ENCODE results near the gene TEAD3. TPM values are rescaled to one million over a fixed set of nuclear protein-coding genes. Genes with fewer than 3 reads are reported as not detected.
A peak's percentile ranks its signal among the peaks of the same experiment; 100 is the strongest.

The TEAD3 gene
- total RNA-seq, 1 donor from 2014 or later: 21.7 TPM

DNA sequence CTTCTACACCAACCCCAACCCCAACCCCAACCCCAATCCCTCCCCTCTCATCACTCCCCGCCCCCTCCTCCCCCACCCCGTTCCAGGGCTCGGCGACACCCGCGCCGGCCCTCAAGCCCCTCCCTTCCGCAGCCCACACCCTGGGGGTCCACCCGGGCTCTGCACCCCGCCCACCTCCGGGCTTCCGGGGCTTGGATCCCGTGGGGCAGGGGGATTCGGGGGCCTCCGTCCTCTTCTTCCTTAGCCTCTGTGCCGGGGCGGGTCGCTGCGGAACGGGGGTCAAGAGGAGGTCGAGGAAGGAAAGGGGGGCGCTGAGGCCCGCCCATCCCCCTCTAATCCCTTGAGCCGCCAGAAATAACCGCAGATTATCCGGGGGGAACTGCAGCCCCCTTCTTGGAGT lies 15.1 kb upstream of the TEAD3 start:
- no peak for ATAC-seq

DNA sequence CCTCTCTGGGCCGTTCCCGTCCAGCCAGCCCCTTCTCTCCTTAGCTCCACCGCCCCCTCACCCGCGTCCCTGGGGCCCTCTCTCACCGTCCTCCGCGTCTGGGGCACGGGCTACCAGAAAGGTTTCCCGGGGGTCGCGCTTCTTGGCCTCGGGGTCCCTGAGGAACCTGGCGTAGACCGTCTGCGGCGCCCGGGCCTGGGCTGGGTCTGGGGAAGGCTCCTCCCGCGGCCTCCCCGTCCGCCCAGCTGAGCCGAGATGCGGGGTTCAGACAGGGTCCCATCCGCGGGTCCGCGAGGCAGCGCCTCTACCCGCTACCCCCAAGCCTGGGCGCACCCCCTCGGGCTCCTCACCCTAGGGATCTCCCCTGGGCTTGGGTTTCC lies 14.7 kb upstream of the TEAD3 start:
- no peak for ATAC-seq

DNA sequence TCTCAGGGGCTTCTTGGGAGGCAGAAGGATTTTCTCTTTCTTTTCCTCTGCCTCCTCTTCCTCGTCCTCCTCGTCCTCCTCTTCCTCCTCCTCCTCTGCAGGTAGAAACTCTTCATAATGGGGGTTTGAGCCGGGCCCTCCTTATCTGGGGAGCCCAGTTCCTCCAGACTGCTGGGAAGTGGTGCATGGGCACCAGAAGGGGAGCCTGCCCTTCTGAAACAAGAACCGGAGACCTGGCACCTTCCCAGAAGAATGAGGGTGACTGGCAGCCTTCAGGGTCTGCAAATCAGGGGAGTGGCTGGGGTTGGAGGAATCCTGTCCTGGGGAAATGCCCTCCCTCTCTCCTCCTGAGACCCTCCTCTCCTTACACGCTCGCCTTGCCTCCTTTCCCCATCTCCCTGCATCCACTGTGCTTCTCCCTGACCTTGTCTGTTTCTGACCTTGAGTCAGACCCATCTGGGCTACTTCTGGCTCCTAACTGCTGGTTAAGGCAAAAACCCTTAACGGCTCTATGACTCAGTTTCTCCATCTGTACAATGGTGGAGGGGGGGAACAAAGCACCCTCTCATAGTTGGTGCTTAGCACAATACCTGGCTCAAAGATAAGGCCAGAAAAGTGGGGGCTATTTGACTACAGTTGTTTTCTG lies 14.2 kb upstream of the TEAD3 start:
- ATAC-seq: no peak

DNA sequence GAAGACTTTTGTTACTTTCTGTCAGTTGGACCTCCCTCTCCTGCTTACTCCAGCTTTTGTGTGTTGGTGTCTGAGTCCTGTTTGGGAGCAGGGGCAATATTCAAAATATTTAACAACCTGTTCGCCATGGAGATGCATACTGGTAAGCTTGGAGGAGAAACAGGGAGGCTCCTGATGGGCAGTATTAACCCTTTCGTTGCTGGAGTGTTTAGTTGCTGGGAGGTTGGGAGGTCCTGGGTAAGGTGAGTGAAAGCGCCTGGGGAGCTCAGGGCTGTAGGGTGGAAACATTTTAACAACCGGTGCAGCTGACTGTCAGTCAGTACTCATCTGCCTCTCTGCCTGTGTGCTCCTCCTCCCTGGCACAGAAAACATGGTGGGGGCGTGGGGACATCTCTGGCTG lies 11.7 kb upstream of the TEAD3 start:
- no peak for ATAC-seq

DNA sequence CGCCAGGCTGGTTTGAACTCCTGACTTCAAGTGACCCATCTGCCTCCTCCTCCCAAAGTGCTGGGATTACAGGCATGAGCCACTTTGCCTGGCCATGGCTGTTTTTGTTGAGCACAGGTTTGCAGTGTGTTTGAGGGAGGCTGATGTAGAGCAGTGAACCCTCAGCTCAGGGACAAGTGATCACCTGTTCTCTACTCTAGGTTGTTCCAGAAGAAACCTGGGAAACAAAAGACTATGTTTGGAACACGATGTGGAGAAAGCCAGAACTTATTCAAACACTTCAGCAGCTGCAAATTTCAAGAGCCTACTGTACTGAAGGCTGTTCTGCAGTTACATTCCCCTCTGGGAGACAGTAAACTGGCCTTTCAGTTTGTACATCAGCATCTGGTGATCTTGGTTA lies 11.1 kb upstream of the TEAD3 start:
- no peak for ATAC-seq

DNA sequence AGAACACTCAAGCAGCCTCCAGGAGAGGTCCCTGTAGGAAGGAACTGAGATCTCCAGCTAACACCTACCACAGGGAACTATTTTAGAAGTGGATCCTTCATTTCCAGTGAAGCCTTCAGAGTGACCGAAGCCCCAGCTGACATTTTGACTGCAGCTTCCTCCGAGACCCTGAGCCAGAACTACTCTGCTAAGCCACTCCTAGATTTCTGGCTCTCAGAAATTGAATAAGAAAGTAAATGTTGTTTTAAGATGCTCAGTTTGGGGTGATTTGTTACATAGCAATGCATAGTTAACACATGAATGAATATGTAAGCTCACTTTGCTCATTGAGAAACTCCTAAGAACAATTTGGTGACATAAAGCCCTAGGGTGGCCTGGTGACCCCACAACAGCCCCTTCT lies 10.3 kb upstream of the TEAD3 start:
- no peak for ATAC-seq

DNA sequence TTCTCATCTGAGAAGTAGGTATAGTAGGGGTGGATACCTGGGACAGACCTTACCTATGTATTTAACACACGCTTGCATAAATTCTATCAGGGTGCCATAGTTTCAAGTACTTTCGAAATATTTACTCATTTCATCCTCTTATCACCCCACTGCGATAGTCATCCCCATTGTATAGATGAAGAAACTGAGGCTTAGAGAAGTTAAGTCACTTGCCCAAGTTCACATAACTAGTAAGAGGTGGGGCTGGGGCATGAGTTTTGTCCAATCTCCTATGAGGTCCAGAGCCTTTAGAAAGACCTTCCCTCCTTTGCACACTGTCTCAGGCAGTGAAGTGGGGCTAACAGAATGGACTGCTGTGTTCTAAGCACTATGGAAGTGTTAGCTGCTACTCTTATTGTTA lies 9.7 kb upstream of the TEAD3 start:
- no peak for ATAC-seq

DNA sequence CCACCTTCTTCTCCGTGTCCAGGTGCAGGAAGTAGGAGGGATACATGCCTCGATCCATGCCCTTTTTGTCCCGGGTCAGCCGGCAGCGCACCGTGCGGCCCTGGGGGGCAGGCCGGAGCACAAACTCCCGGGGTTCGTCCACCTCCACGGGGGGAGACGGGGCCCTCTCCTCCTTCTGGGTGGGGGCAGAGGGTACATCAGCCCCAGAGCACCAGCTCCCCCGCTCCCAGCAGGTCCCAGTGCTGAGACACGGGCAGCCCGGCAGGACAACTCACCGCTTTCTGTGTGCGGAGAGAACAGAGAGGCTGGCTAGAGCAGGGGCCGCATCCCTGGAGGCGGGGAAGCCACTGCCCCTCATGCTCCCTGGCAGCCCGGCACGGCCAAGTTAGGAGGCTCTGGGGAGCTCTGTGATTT lies 9.1 kb upstream of the TEAD3 start:
- peak; percentile 18 for ATAC-seq

DNA sequence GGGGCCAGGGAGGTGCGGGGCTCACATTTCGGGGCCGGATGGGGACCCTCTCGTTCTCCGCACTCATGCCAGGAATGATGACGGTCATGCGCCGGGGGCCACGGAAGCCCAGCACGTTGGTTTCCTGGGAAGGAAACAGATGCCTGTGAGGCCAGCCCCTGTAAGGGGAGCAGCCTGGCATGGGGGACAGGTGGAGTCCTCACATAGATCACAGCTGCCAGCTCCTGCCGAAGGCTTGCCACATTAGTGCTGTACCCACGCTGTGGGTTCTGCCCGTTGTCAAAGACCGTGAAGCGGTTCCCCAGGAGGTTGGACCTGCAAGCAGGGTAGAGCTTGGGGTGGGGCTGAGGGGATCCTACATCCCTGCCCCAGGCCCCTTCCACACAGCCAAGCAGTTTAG lies 6.7 kb upstream of the TEAD3 start:
- ATAC-seq: no peak

DNA sequence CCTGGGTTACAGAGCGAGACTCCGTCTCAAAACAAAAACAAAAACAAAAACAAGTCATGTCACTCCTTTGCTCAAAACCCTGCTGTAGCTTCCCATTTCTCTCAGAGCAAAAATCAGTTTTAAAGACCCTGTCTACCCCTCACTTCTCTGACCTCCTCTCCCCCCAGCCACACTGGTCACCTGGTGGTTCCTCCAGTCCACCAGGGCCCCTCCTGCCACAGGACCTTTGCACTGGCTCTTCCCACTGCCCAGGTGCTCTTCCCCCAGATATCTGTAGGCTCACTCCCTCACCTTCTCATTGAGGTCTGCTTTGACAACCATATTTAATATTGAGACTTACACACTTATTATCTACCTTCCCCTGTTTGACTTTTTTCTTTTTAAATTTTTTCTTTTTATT lies 4.9 kb upstream of the TEAD3 start:
- no peak for ATAC-seq

DNA sequence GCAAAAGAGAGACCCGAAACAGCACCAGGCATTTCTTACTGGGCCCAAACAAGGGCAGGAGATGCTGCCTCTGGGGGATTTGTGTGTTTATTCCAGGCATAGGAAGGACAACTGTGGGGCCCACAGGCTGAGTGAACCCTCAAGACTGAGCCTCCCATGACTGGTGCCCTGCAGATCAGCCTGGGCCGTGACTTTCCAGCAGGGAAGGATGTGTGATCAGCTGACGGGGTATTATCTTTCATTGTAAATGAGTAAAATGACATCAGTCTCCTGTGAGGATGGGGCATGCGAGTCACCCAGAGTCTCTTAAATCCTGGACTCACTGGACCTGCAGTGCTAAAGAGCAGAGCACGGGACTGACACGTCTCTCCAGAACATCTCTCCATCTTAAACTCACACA lies 3.9 kb upstream of the TEAD3 start:
- ATAC-seq: no peak

DNA sequence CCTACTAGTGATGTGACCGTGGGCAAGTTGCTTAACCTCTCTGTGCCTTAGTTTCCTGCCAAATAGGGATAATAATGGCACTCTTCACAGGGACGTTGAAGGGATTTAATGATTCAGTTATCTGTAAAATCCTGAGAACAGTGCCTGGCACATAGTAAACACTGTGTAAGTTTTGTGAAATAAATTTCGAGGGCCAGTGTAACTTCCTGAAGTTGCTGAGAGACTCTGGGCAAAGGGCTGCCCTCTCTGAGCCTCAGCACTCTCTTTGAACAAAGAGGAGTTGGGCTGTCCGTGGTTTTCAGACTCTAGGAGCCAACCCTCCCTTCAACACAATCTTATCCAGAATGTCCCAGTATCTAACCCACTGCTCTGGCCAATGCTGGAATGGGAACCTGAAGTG lies 2.5 kb upstream of the TEAD3 start:
- no peak for ATAC-seq

DNA sequence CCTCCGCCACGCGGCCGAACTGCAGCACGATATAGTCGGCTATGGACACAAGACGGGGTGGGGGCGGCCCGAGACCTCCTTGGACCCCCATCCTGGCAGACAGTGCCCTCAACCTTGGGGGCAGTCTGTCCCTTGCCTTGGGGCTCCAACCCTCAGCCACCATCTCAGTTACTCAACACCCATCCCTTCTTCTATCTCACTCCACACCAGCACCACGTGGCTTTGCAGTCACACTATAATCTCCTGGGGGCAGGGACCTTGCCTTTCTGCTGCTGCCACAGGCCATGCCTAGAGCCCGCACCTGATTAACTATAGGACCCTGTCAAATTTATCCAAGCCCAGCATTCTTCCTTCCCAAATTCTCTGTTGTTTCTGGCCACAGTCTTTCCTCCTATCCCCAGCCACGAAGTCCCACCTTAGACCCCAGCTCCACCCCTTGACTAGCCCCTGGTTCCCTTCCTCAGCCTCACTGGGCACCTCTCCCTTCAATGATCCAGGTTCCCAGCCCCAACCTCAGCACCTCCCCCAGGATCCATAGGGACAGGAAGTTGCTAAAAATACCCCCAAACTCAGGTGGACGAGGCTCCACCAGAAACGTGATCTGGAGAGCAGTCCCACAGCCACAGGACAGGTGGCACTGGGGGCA lies 1.7 kb upstream of the TEAD3 start:
- no peak for ATAC-seq

DNA sequence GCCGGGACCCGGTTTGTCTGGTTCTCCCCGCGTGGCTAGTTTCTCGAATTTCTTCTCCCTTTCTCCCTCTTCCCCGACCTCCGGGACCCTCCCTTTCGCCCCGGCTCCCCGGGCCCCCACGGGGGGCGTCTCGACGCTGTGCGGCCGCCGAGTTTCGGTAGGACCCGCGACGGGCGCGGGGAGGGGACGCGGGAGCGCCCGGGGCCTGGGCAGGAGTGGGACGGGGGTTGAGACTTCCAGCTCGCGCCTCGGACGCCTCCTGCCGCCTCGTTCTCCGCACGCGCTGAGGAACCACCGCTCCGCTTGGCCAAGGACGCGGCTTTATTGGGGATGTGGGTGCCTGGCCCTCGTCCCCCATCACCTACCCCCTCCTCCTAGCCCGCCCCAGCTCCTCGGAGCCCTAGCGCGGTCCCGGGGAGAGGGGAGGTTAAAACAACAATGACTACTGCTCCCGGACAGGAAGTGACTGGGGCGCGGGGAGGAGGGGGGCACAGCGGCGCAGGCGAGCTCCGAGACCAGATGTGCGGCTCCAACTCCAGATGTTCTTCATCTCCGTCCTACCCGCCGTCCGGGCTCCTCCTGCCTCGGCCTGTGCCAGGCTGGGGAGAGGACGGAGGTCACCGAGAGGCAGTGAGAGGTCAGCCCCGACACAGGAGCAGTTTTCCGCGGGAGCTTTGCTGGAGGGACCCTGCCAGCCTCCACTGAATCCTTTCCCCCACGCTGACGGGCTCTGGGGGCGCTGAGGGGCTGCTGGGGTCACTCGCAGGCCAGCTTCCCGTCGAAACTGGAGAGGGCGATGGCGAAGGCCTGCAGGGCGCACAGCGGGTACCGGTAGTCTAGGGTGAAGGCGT lies 917 bp upstream of the TEAD3 start:
- ATAC-seq: peak; percentile 26

DNA sequence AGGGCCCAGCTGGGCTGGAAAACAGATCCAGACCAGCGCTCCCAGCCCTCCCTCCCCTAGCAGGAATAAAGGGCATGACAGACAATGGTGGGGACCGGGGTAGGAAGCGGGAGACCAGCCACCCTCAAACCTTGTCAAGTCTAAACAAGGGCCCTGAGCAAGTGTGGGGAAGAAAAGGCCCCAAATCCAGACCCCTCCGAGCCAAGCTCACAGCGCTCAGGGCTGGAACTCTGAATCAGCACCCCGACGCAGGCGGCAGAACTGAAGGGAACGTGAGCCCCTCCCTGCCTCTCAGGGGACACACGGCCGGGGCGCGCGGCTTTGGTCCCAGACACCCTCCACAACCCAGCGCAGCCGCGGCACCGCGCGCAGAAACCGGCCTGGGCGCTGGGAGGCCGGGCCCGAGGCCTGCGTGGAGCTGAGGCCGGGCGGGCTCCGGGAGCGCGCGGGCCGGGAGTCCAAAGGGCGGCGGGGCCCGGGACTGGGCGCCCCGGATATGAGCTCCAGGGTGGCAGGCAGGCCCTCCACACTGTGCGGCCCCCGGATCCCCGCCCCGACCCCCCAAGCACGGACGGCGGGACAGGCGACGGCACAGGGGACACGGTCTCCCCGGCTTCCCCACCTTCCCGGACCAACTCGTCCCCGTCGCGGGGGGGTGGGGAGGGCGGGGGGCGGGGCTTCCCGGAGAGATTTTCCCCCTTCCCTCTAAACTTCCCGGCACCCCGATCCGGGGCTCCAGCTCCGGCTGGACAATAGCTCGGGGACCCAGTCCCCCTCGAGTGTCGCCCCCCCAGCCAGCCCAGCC lies 641 bp downstream of the TEAD3 start:
- peak; percentile 16 for ATAC-seq

DNA sequence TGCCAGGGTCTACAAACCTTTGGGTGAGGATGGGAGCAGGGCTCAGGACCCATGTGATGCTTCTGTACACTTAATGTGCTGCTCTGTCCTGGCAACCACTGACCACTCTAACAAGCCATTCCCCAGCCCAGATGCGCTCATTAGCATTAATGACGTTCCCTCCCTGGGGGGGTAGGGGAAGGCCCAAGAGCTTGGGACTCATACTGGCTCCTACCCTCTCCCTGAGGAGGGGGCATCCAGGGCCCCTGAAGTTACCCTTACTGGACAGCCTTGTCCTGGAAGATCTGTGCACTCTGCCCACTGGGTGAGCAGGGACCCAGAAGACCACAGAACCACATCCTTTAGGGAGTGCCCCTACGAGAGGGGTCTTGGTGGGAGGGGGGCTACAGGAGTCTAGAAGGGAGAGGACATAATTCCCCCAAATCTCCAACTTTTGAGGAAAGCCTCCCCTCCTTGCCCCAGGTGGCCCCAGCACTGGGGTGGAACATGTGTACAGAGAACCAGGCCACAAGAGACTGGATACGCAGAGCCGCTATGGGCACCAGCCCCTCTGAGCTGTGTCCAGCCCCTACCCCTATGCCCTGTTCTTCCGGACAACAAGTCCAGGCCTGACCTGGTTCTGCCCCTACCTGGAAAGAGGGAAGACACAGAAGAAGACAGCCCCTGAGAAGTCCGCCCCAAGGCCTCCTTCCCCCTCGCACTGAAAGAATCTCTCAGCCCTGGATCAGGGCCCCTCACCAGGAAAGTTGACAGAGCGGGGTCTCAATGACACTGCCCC lies 1.4 kb downstream of the TEAD3 start:
- ATAC-seq: no peak

DNA sequence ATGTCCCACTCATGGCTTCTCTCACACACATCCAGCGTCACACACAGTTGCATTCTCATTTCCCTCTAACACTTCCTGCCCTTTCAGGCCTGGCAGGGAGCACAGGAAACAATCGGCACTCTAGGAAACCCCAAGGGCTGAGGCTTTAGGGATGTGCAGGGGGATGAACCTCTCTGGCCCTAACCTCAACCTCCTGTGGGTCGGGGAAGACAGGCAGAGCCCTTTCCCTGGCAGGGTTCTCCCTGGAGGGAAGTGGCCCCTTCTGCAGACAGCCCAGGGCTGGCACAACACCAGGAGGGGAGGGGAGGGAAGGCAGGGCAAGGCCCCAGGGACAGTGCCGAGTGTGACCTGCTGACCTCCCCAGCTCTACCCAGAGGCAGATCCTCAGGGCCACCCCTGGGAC lies 2.7 kb downstream of the TEAD3 start:
- ATAC-seq: no peak

DNA sequence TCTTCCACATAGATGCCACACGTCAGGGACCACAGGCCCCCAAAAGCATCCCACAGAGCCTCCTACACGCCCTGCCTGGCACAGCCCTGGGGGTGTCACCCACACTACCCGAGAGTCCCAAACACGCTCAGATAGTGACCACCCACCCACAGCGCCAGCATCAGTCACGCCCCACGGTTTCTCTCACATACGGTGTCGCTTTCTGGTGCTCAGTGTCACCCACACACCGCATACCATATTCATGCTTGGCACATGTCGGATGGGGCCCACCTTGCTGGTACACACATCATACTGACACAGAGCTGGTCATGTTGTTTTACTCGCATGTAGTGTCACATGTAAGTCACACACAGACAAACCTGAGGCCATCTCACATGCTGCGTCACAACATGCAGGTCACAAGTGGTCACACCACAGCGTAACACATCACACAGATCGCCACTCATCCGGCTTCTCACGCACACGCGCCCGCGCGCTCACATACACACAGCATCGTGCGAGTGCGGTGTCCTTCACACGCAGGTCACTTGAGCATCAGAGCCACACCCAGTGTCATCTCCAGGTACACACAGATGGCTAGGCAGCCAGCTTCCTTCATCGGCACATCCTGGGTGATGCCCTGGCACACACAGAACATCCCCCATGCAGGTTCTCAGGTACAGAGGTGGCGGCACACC lies 3.4 kb downstream of the TEAD3 start:
- ATAC-seq: no peak

DNA sequence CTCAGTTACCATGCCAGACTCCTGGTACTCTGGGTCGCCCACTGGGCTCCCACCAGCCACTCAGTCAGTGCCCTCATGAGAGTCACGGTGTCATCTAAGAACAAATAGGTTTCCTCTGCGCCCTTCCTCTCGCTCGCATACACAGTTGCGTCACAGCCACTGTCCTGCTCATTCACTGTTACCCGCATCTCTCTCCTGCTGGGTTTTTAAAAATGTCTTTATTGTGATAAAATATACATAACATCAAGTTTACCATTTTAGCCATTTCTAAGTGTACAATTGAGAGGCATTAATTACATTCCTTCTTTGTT lies 4.0 kb downstream of the TEAD3 start:
- no peak for ATAC-seq

DNA sequence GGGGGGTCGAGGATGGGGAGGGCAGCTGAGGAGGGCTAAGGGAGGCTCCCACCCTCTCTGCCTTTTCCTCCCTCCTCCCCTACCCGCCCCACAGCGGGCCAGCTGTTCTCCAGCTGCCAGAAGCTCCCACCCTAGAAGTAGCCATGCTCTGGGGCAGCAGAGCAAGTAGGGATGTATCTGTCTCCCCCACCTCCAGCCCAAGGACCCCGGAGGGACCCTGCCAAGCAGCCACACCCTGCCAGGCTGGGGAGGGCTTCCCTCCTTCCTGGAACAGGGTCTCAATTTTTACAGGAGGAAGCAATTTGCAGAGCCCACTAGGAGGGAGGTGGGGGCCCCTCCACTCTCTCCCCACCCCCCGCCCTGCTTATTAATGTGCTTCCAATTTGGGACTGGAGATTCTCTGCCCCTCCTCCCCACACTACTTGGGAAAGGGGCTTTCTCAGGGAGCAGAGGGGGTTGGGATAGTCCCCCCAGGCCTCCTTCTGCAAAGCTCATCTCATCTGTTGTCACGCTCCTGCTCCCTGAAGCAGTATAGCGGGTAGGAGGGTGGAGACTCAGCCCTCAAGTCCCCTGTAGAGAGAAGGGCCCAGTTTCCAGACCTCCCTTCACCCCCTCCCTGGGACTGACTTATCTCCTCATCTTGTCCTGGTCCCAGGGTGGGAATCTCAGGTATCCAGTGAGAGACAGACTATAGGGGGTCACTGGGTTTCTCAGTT lies 4.5 kb downstream of the TEAD3 start:
- ATAC-seq: no peak

DNA sequence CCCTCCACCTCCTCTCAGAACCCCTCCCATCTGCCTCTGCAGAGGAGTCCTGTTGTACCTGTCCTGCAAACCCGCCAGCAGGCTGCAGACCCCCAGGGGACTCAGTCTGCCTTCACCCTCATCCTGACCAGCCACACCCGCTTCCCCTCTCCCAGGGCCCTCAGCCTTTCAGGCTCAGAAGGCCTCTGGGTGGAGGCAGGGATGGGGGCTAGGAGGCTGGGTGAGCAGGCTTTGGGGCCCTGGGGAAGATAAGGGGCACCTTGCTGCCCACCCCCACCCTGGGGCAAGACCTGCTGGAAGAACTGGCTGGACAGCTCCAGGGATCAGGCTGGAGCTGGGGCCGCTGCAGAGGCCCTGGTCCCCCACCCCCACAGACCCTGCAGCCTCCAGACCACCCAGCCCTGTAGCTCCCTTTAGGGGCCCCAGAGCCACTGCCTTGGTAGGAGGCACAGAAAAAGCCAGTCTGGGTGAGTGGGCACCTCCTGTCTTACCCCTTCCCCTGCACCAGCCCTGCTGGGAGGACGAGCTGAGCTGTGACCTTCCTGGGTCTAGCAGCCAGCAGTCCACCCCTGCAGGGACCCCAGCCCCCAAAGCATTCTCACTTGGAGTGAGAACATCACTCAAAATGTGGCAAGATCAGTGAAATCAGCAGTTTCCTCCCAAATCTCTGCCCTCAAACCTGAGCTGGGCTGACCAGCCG lies 5.2 kb downstream of the TEAD3 start:
- no peak for ATAC-seq

All from esophagus mucosa (tissue), 1 donor.